Activated effector memory CD4-positive, alpha-beta T cell treated with Interleukin-2 at 50 U/mL for 16 hours (primary cell): Measurements from ENCODE around the gene VCX.
"Not testable (repeated sequence)": the region's sequence is repeated elsewhere in the genome, so short reads cannot be mapped to it uniquely, and the experiment has no call there.

Experiments
- DNase-seq: peaks from one replicate; pipeline ENCODE4 v3.0.0-alpha.2; 2020

Gene VCX

DNA sequence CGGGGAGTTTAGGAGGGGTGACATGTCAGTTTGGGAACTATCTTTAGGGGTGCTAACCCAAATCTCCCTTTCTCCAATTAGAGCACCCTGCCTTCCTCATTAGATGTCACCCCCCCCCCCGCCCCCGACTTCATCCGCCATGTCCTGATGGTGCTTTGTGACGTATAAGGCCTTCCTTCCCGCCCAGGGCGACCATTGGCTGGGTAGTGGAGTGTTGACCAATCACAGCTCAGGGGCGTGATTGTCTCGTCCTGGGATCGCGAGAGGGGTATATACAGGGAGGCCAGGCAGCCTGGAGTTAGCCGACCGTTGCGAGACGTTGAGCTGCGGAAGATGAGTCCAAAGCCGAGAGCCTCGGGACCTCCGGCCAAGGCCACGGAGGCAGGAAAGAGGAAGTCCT is at the start of gene VCX:
Gene VCX (plus strand): TSS at position 301 of the 400 bp plus-strand sequence. CDS start 33 bp downstream, at position 334.
- DNase-seq, result not testable (repeated sequence)

GRCh38 chrX:7798327-7798726 is 44.6 kb upstream of the VCX start:
- DNase-seq, result no peak

DNA sequence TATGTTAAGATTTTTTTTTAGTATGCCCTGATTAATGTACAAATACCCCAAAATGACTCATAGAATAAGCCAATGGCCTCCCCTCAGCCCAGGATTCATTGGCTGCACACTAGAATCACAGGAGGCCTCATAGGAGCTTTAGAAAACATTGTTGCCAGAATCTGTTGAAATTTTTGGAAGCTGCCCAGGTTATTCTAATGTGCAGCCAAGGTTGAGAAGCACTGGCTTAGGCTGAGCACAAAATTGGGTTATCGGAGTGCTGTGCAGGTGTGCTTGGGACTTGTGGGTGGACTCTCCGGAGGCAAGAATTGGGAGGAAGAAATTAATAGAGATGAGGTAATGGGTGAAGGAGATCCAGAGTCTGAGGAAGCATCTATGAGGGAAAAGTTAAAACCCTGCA is 41.3 kb upstream of the VCX start:
- DNase-seq, result no peak

DNA sequence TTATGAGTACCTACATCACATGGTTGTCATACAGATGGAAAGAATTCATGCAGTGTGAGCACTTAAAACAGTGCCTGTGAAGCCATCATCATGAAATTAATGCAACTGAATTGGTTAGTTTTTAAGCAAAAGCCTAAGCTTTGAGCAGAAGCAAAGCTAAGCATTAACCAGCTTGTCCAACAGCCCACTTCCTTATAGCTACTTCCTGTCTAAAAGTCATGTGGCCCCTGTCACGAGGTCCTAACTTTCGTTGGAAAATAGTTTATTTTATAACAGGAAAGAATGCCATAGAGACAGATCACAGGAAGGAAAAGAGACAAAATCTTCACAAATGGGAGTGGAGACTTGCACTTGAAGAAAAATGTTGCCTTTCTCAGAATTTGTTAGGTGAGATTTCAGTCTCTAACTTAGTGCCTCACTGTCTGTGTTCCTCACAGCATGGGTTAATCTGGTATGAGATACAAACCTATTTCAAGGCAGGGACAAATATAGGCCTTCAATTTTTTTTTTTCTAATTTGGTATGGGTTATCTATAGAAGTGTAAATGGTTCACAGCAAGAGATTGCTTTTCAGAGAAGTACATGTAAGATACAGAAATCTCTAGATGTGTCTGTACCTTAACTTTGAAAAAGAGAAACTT is 27.7 kb upstream of the VCX start:
- no peak for DNase-seq

- DNase-seq, result no peak
Observed at GRCh38 chrX:7828594-7828993, 14.4 kb upstream of the VCX start.

- no peak for DNase-seq
Observed at GRCh38 chrX:7841084-7841805, 1.7 kb upstream of the VCX start.

GRCh38 chrX:7852166-7852565 is 9.2 kb downstream of the VCX start:
- no peak for DNase-seq

DNA sequence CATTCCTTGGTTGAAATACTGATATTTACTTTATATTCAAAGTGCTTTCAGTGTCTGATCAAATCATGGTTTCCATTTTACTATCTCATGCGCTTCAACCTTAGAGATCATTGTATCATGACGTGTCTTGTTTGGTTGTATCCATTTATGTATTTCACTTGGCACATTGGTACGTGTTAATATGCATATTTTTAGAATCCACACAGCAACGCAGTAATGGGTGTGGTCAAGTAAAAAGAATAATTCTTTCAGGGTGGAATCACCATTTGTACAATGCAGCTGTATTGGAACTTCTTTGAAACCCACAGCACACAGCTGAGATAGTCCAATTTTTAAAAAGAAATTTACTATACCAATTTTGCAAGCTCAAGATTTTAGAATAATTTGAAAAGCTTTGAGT is 29.1 kb downstream of the VCX start:
- no peak for DNase-seq

DNA sequence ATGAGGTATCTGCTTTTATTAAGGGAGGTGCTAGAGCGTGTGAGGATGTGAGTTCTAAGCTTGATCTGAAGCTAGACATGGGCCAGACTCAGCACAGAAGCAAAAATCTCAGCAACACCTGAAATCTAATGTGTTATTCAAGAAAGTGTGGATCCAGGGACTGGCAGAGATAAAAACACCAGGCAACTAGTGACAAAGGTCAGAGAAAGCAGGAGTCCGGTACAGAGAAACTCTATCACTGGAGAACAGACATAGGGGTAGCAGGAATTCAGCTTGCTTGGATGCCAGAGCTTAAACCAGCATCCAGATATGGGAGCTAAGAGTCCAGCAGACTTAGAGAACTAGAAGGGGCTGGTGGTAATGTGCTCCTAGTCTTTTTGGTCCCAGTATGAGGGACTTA is 34.0 kb downstream of the VCX start:
- no peak for DNase-seq

- DNase-seq, result no peak
Observed at GRCh38 chrX:7889135-7889534, 46.2 kb downstream of the VCX start.

DNA sequence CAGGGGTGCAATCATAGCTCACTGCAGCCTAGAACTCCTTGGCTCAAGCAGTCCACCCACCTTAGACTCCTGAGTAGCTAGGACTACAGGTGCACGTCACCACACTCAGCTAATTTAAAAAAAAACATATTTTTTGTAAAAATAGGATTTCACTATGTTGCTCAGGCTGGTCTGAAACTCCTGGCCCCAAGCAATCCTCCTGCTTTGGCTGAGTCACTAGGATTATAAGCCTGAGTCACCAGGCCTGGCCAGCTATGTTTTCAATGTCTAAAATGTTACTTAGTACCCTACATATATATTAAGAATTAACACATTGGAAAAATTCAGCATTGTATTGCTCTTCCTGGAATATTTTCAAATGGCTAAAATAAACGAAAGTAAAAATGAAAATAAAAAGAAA is 46.7 kb downstream of the VCX start:
- no peak for DNase-seq

DNA sequence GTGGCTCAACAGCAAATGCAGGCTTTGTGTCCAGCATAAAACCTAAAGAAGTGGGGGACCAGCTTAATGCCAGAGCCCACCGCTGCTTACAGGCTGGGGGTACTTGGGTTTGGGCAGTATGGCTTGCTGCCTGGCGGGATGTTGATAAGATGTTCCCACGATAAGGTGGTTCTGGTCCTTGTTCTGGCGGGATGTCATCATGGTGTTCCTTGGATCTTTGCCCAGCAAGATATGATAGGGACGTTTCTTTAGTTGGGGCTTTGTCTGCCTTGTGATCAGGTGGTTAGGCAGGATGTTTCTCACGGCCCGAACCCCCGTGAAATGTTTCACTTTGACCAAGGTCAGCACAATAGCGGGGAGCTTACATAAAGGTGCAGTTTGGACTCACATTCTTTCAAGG is 49.0 kb downstream of the VCX start:
- no peak for DNase-seq
